ENCODE results near the gene ATR.
"Not testable (repeated sequence)": the region's sequence is repeated elsewhere in the genome, so short reads cannot be mapped to it uniquely, and the experiment has no call there.

ATR gene

DNA sequence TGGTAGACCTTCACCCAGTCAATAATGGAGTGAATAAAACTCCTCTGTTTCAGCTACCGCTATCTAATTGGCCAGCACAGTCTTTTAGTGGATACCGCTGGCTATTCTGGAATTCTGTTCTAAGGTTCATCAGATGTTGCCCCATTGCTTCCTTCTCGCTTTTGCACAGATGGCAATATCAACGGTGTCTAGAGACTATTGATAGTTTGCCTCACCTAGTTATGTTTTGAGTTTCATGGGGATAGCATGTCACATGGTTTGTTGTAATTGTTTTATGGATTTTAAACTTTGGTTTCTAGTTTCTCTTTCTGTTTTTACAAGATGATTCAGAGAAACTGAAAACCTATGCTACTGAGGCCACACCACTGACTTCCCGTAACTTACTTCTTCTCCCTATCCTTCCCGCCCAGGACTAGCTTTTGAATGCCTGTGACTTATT lies 132.7 kb downstream of the ATR start:
- no peak for DNase-seq

DNA sequence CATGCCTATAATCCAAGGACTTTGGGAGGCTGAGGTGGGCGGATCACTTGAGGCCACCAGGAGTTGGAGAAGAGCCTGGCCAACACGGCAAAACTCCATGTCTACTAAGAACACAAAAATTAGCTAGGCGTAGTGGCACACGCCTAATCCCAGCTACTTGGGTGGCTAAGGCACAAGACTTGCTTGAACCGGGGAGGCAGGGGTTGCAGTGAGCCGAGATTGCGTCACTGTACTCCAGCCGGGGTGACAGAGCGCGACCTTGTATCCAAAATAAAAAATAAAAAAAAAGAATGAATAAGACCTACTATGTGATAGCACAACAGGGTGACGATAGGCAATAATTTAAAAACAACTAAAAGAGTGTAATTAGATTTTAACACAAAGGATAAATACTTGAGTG lies 134.2 kb downstream of the ATR start:
- no peak for DNase-seq

DNA sequence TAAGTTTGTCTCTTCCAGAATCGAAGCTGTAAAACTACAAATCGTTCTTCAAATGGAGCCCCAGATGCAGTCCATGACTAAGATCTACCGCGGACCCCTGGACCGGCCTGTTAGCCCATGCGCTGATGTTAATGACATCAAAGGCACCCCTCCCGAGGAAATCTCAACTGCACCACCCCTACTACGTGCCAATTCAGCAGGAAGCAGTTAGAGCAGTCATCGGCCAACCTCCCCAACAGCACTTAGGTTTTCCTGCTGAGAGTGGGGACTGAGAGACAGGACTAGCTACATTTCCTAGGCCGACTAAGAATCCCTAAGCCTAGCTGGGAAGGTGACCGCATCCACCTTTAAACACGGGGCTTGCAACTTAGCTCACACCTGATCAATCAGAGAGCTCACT lies 135.5 kb downstream of the ATR start:
- not testable (repeated sequence) for DNase-seq

DNA sequence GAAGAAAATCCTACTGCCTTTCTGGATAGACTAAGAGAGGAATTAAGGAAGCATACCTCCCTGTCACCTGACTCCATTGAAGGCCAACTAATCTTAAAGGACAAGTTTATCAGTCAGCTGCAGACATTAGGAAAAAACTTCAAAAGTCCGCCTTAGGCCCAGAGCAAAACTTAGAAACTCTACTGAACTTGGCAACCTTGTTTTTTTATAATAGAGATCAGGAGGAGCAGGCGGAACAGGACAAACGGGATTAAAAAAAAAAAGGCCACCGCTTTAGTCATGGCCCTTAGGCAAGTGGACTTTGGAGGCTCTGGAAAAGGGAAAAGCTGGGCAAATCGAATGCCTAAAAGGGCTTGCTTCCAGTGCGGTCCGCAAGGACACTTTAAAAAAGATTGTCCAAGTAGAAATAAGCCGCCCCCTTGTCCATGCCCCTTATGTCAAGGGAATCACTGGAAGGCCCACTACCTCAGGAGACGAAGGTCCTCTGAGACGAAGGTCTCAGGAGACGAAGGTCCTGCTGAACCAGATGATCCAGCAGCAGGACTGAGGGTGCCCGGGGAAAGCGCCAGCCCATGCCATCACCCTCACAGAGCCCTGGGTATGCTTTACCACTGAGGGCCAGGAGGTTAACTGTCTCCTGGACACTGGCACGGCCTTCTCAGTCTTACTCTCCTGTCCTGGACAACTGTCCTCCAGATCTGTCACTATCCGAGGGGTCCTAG lies 138.9 kb downstream of the ATR start:
- DNase-seq: not testable (repeated sequence)

DNA sequence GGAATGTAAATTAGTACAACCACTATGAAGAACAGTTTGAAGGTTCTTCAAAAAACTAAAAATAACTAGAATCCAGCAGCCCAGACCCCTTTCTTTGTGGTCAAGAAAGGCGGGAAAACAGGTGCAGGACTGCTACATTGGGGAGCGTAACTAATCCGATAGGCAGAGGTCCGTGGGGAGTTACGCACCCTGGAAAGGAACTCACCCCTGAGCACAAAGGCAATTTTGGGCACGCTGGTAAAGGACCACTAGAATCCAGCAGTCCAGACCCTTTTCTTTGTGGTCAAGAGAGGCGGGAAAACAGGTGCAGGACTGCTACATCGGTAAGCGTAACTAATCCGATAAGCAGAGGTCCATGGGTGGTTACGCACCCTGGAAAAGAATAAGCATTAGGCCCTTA lies 140.4 kb downstream of the ATR start:
- DNase-seq: not testable (repeated sequence)

DNA sequence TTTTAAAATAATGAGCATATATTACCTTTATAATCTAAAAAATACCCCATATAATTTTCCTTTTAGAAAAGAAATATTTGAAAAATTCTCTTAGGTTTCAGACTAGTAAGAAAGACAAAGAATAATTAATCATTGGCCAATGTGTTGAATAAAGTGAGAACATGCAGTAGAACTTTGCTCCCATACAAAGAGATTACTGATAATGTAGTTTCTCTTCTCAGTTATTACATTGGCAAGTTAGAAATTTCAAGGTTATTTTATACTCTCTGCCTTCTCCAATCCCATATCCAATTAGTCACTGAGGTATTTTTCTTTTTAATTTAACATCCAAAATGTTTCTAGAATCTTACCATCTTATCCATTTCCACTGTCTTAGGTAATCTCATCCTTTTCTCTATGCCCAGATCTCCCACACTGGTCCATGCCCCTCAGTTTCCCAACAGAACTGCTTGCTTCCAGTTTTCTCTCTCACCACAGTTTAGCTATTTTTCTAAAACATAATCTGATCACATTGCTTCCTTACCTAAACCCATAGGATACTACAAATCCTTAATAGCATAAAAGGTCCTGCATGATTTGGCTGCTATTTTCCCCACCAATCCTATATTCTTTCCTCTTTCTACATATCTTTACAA lies 141.5 kb downstream of the ATR start:
- no peak for DNase-seq

DNA sequence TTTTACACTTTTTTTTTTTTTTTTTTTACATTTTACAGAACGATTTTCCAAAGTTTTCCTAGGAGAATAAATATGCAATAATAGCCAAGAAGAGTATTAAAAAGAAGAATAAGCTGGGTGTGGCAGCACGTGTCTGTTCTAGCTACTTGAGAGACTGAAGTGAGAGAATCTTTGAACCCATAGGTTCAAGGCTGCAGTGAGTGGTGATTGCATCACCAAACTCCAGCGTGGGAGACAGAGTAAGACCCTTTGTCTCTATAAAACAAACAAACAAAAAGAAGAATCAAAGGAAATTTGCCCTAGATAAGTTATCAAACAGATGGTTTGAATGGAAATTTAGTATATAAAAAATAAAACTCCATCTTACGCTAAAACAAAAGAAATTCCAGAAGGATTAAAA lies 144.0 kb downstream of the ATR start:
- no peak for DNase-seq

DNA sequence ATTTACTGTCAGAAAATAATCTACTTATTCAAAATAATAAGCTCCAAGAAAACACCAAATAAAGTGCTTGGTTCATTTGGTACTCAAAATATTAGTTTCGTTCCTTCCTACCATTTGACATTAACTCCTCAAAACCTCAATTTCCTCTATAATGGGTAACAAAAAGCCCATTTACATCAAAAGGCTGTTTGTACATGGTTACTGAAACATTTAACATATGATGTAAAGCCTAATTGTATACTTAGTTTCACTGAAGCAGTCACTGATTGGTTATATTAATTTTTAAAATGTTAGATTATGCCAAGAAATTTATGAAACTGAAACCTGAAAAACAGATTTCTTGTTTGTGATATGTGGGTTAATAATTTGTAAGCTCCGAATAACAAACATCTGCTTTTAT lies 145.4 kb downstream of the ATR start:
- no peak for DNase-seq

DNA sequence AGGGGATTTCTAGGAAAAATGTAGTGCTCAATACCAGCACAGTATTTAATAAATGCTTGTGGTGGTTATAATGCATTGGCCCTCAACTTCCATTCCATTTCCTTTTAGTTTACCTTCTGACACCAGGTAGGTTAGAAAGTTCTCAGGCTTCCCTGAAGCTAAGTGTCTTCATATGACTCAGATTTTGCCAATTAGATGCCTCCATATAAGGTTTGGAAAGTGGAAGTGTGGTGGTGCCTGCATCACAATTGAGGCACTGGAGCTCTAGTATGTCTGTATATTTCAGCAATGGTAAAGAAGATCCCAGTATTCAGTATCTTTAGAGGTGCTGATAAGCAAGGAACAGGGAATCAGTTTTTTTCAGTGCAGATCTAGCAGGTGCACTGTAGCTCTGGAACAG lies 149.0 kb downstream of the ATR start:
- no peak for DNase-seq

DNA sequence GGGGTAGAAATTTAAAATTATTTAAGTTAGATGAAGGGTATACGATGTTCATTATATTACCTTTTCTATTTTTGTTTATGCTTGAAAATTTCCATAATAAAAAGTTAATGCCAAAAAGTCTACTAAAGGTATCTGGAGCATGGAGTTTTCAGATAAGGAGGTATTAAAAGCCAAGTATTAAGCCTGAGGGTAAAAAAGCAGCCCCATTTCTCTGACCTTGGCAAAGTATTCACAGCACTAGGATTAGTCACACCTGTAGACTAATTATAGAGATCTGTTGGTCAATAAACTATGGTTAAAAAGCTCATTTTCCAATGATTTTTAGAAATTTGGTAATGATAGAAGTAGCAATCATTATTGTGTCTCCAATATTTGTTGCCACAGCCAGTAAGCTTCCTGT lies 153.8 kb downstream of the ATR start:
- DNase-seq: no peak

DNA sequence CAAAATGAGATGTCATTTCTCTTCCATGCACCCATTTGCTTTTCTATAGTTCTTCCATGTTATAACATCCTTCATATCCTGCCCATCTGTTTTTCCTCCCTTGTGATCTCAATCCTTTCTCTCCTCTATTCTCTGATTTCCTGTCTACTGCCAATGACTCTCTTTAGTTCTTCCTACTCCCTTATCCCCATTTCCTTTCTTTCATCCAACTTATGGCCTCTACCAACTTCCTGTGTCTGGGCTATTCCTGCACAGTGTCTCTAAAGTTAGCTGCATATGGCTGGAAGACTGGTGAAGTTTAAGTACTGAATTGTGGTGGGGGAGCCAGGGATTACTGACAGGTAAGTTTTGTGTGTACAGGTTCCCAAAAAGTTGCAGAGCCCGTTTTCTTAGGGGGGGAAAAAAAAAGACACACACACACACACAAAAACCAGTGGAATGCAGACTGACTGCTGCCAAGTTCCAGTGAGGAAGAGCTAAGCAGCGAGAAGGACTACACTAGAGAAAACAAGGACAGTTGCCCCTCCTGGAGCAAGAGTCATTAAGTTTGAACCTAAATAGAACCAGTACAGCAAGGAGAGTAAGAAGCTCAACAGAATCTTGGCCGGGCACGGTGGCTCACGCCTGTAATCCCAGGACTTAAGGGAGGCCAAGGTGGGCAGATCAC lies 159.5 kb downstream of the ATR start:
- no peak for DNase-seq

DNA sequence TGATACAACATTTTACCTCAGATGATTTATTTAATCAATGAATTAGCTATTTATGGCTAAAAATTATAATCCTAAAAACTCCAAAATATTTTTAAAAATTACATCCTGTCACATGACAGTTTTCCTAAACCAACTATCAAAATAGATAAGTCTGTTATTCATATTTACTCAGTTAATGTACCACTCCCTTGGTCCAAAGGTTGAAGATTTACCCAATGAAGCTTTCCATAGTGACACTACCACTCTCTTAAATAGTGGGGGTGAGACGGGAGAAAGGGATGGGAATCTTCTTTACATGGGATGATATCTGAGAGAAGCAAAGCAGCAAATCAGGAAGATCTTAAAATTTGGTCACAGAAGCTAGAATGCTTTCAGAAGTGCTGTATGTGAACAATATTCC lies 161.2 kb downstream of the ATR start:
- no peak for DNase-seq

DNA sequence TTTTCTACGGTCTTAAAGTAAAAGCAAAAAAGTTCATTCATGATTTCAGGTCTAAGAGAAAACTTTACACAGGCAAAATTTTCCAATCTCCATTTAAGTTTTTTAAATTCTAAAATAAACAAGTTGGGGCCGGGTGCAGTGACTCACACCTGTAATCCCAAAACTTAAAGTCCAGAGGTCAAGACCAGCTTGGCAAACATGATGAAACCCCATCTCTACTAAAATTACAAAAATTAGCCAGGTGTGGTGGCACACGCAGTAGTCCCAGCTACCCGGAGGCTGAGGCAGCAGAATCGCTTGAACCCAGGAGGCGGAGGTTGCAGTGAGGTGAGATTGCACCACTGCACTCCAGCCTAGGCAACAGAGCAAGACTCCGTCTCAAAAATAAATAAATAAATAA lies 178.0 kb downstream of the ATR start:
- DNase-seq: not testable (repeated sequence)
